NT2/D1 (cell line): Measurements from ENCODE around the gene ENTPD1.
A peak's percentile ranks its signal among the peaks of the same experiment; 100 is the strongest.

Experiments used
- DNase-seq: peaks from one replicate; pipeline ENCODE4 v3.0.0-alpha.2; 2011; ENCODE audit warnings: low read depth, low spot score
- H3K27me3 ChIP-seq: 2 replicates; pipeline ENCODE4 v1.6.0; 2011; ENCODE audit warnings: mild to moderate bottlenecking; ENCODE audit not compliant: insufficient read length, insufficient read depth
- H3K36me3 ChIP-seq: 2 replicates; pipeline ENCODE4 v1.6.1; 2011; ENCODE audit warnings: mild to moderate bottlenecking, low read length, mixed read lengths; ENCODE audit not compliant: insufficient read depth, insufficient read length
- H3K4me1 ChIP-seq: 2 replicates; pipeline ENCODE4 v1.5.1; 2011; ENCODE audit not compliant: insufficient read depth, insufficient read length
- H3K4me3 ChIP-seq: 2 replicates; pipeline ENCODE4 v1.5.1; 2011; ENCODE audit warnings: low read depth; ENCODE audit not compliant: insufficient read length
- H3K9ac ChIP-seq: 2 replicates; pipeline ENCODE4 v1.6.0; 2011; ENCODE audit warnings: low read depth; ENCODE audit not compliant: insufficient read length
- H3K9me3 ChIP-seq: 2 replicates; pipeline ENCODE4 v1.5.1; 2011; ENCODE audit warnings: mild to moderate bottlenecking, low read length; ENCODE audit not compliant: insufficient read depth
- SUZ12 ChIP-seq: IDR thresholded peaks from 2 replicates; pipeline ENCODE4 v1.6.1; 2011; ENCODE audit not compliant: insufficient read length, insufficient read depth; ENCODE audit errors: extremely low read depth
- YY1 ChIP-seq: IDR thresholded peaks from 2 replicates; pipeline ENCODE4 v1.6.1; 2011; ENCODE audit not compliant: insufficient read length, insufficient read depth
- ZNF274 ChIP-seq: IDR thresholded peaks from 2 replicates; pipeline ENCODE4 v1.6.1; 2011; ENCODE audit warnings: mild to moderate bottlenecking, low read depth, low read length

The ENTPD1 gene

DNA sequence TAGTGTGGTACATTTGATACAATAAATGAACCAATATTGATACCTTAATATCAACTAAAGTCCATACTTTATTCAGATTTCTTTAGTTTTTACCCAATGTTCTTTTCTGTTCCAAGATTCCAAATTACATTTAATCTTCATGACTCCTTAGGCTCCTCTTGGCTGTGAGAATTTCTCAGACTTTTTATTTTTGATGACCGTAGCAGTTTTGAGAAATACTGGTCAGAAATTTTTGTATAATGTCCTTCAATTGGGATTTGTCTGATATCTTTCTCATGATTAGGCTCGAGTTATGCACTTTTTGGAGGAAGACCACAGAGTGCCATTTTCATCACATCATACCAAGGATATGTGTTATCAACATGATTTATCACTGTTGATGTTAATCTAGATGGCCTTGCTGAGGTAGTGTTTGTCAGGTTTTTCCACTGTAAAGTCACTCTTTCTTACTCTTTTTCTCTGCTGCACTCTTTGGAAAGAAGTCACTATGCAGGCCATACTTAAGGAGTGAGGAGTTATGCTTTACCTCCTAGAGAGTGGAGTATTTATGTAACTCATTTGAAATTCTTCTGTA is 12.9 kb upstream of the ENTPD1 start:
- TF ChIP-seq SUZ12 (no peak), YY1 (no peak), ZNF274 (no peak)
- DNase-seq = no peak
- H3K4me1 ChIP-seq = no peaks in the 10 kb centered on the region
- H3K9me3 ChIP-seq = no peaks in the 10 kb centered on the region
- H3K36me3 ChIP-seq = no peaks in the 10 kb centered on the region
- no peak overlapping the region for H3K9ac ChIP-seq
- H3K27me3 ChIP-seq = no peaks in the 10 kb centered on the region
- no peak overlapping the region for H3K4me3 ChIP-seq

DNA sequence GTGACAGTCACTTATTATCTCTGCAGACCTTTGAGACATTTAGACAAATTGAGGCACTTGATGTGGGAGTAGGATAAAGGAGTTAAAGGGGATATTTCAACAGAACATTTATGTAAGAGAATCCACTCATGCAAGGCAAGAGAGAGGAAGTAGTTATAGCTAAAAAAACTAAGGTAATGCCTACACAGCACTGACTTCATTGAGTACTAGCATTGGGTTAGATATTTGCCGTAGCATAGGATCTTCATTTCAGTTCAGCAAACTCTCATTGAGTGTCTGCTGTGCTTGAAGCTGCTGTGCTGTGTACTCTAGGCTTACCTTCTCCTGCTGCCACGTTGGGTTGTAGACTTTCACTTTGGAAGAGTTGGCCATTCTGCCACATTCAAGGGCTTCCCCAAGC is 10.5 kb upstream of the ENTPD1 start:
- no peaks in the 10 kb centered on the region for H3K27me3 ChIP-seq
- no peaks in the 10 kb centered on the region for H3K9me3 ChIP-seq
- no peak for DNase-seq
- H3K4me1 ChIP-seq = no peaks in the 10 kb centered on the region
- H3K4me3 ChIP-seq = no peak overlapping the region
- no peaks in the 10 kb centered on the region for H3K36me3 ChIP-seq
- no peak overlapping the region for H3K9ac ChIP-seq
- TF ChIP-seq ZNF274 (no peak), YY1 (no peak), SUZ12 (no peak)

DNA sequence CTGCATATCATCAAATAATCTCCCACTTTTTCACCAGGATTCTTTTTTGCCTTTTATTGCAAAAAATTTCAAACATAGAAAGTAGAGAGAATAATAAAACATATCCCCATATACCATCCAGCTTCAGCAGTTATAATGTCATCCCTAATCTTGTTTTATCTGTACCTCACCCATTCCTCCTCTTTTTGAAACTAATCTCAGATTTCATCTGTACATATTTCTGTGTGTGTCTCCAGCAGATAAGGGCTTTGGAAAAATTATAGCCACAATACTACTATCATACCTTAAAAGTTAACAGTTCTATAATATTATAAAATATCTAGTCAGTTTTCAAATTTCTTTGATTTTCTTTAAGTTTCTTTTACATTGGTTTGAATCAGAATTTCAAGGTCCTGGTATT is 7.6 kb upstream of the ENTPD1 start:
- DNase-seq = no peak
- Histone ChIP-seq H3K9me3 (no peaks in the 10 kb centered on the region), H3K36me3 (no peaks in the 10 kb centered on the region), H3K27me3 (no peaks in the 10 kb centered on the region), H3K4me1 (no peaks in the 10 kb centered on the region), H3K9ac (no peak overlapping the region), H3K4me3 (no peak overlapping the region)
- TF ChIP-seq ZNF274 (no peak), SUZ12 (no peak), YY1 (no peak)

DNA sequence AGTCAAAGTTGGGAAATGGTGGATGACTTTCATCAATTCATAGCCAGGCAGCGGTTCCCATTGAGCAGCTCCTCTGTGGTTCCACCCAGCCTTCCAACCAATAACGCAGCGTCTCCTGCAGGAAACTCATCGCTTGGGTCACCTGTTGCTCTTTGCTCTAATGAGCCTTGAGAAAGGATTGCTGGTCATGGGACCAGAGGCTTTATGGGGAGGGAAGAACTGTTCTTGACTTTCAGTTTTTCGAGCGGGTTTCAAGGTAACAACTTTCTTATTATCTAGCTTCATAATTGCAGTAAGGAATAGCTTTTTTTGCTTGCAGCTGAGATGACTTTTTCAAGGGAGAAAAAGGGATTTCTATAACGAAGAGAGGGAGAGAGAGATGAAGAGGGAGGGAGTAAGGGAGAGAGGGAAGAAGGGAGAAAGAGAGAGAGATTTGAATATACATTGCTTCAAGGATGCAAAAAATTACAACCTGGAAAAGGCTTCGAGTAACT is 405 bp upstream of the ENTPD1 start:
- no peak for DNase-seq
- H3K4me3 ChIP-seq = peak overlapping the region; percentile 19

DNA sequence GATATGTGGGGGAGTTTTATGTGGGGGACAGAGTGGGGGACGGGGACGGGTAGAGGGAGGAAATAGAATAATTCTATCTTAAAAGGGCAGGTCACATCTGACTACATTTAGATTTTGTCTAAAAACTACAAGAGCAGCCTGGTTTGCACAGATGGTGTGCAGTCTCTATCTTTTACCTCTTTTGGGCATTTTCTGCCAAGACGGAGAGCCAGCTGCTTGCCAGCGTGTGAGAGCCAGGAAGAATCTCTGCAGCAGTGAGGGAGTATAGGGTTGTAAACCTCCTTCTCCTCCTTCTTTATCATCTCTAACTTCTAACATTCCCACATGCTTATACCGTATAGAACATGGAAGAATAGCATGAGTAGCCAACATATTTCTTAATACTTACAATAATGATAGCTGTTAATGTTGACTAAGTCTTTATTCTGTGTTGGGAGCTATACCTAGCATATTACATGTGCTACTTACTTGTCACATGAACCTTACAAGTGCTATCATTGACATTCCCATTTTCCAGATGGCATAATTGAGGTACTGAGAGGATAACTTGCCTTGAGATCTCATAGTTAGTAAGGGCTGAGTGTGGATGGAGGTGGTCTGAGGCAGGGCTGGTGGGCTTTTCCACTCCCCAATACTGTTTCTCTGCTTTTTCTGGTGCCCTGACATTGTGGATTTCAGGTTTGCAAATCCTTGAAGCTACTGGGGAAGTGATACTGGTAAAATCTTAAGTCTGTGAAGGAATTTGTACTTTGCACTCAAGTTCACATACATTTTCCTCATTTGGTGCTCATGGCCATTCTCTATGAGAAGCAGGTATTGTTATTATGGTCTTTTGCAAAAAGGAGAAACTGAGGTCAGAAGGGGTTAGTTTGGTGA is 1.1 kb downstream of the ENTPD1 start:
- no peak for DNase-seq
- no peaks in the 10 kb centered on the region for H3K36me3 ChIP-seq
- H3K27me3 ChIP-seq = no peaks in the 10 kb centered on the region
- H3K9ac ChIP-seq = no peak overlapping the region
- TF ChIP-seq ZNF274 = no peak
- peaks cover 3% of the 10 kb centered on the region for H3K4me1 ChIP-seq
- no peaks in the 10 kb centered on the region for H3K9me3 ChIP-seq
- H3K4me3 ChIP-seq = no peak overlapping the region

More for the DNA sequence above, 405 bp upstream of the ENTPD1 start:
- H3K4me1 ChIP-seq = no peaks in the 10 kb centered on the region
- no peaks in the 10 kb centered on the region for H3K9me3 ChIP-seq
- TF ChIP-seq SUZ12 (no peak), YY1 (no peak), ZNF274 (no peak)
- H3K36me3 ChIP-seq = no peaks in the 10 kb centered on the region
- H3K9ac ChIP-seq = no peak overlapping the region
- no peaks in the 10 kb centered on the region for H3K27me3 ChIP-seq

DNA sequence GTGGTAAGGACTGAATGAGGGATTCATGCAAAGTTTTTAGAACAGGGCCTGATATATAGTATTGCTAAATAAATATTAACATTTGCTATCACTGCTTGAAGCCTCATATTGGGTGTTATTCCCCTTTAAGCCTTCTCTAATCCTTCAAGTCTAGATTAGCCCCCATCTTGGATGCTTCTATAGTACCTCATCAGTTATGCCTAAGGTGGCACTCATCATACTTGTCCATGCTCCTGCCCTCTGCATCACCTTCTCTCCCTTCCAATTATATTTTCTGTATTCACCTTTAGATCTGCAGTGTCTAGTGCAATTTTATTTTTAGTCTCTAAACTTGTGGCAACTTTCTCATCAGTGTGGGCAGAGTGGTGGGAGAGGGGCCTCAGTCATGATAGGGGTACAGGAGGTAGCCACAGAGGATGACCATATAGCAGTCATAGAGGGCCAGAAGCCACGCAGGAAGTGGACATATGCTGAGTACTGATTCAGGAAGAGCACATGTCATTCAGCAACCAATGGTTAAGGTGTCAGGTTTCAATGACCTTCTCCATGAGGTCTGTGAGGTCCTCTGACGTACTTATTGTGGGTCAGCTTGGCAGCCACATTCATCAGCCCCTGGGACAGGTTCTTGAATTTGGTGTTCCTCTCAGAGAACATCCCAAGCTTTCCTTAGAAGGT is 2.5 kb downstream of the ENTPD1 start:
- H3K9me3 ChIP-seq = no peaks in the 10 kb centered on the region
- no peak overlapping the region for H3K9ac ChIP-seq
- H3K4me1 ChIP-seq = peaks cover 3% of the 10 kb centered on the region
- TF ChIP-seq SUZ12 (no peak), YY1 (no peak), ZNF274 (no peak)
- DNase-seq = no peak
- no peak overlapping the region for H3K4me3 ChIP-seq
- no peaks in the 10 kb centered on the region for H3K36me3 ChIP-seq
- no peaks in the 10 kb centered on the region for H3K27me3 ChIP-seq

DNA sequence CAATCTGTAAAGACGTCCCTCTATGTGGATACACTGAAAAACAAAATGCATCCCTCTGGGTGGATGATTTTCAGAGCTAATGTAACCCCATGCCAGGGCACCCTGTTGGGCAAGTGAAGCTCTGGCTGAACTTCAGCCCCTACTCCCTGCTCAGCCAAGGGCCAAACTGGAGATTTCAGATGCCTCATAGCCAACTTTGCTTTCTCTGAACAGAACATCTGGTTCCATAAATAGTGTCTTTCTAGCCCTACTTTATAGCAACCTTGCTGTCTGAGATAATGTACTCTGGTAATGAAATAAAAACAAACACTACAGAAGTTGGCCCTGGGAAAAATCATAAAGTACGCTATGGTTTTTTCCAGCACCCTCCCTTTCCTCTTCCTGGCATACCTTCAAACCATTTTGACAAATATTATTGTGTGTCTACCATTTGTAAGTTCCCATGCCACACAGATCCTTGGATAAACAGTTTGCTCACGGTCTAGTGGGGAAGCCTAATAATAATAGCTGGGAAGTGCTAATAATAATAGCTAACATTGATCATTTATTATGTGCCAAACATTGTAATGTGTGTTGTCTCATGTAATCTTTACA is 3.4 kb downstream of the ENTPD1 start:
- no peak for TF ChIP-seq YY1
- TF ChIP-seq SUZ12 = no peak
- no peak for TF ChIP-seq ZNF274
- no peaks in the 10 kb centered on the region for H3K36me3 ChIP-seq
- no peaks in the 10 kb centered on the region for H3K9me3 ChIP-seq
- H3K9ac ChIP-seq = no peak overlapping the region
- H3K27me3 ChIP-seq = no peaks in the 10 kb centered on the region
- H3K4me3 ChIP-seq = no peak overlapping the region
- H3K4me1 ChIP-seq = peaks cover 3% of the 10 kb centered on the region
- no peak for DNase-seq
